ENCODE data around the gene SLC24A4.
"Not testable (repeated sequence)": the region's sequence is repeated elsewhere in the genome, so short reads cannot be mapped to it uniquely, and the experiment has no call there.

SLC24A4 gene

DNA sequence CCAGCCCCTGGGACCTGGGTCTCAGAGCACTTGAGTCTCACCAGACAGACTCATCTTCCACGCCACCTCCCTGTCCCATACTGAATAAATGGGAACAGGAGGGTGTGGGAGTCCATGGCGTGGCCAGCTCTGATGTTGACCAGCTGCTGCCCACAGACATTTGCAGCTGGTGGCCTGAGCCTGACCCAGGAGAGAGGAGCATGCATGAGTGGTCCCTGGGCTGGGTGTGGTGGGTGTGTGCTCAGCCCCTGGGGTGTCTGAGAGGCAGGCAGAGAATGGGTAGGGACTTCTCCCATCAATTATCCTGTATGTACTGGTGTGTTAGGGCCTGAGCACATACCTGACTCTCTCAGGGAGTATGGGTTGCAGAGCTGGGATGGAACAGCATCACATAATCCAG is 49.3 kb downstream of the SLC24A4 start:
- DNase-seq = no peak

- no peak for DNase-seq
These were observed 50.4 kb downstream of the SLC24A4 start for GRCh38 chr14:92373336-92373735.

DNA sequence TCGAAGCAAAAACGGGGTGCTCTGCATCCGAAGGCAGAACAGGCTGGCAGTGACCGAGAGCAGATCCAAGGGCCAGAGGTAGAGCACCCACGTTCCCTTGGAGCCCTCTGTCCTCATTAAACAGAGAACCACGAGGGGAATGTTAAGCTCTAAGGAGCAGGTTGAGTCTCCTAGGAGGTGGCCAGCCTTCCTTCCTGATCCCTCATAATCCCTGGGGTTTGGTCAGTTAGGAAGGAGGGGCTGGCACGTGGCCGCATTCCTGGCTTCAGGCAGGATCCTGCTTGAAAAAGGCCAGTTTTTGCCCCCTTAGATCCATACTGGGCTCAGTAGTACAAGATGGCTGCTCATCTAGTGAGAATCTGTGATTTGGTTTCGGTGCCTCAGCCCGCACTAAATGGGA is 57.2 kb downstream of the SLC24A4 start:
- no peak for DNase-seq

- DNase-seq = no peak
These were observed 57.6 kb downstream of the SLC24A4 start for GRCh38 chr14:92380582-92380981.

DNA sequence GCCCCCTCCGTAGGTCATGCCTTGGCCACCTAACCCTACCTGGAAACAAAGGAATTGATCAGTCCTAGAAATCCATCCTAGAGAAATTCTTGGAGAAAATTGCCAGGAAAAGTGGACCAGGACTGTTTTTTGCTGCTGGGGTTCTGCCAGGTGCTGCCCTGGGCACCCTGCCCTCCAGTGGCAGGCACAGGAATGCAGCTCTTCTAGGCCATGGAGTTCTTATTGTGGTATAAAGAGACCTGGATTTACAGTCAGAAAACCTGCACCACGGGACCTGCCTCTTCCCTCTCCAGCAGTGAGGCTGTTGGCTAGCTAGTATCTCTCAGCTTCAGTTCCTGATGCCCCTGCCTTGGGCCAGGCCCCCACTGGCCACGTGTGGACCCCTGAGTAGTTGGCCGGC is 59.7 kb downstream of the SLC24A4 start:
- DNase-seq = no peak

GRCh38 chr14:92383805-92384204 is 60.8 kb downstream of the SLC24A4 start:
- DNase-seq = no peak

DNA sequence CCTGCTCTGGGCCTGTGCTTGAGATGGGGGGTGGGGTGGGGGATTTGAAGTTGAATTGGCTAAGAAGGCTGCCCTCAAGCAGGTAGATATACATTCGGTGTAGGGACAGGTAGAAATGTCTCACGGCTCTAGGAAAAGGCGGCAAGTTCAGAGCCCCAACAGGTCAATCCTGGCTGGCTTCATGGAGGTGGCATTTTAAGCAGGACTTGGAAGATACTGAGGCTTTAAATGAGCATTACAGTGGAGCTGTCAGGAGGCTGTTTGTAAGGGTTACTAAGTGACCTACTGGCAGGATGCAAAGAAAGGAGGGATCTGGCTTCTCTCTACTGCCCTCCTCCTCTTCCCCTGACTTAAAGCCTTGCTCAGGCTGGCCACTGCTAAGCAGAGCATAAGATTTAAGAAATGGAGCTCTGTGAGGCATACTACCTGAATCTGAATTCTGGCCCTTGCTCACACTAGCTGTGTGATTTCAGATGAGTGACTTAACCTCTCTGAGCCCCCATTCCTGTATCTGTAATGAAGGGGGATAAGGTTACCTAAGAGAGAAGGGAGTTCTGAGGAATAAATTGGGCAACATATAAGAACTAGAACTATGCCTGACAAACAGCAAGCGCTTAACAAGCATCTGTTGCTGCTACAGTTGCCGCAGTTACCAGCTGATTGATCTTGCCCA is 61.6 kb downstream of the SLC24A4 start:
- DNase-seq = no peak

- no peak for DNase-seq
These were observed 62.6 kb downstream of the SLC24A4 start for GRCh38 chr14:92385561-92385960.

DNA sequence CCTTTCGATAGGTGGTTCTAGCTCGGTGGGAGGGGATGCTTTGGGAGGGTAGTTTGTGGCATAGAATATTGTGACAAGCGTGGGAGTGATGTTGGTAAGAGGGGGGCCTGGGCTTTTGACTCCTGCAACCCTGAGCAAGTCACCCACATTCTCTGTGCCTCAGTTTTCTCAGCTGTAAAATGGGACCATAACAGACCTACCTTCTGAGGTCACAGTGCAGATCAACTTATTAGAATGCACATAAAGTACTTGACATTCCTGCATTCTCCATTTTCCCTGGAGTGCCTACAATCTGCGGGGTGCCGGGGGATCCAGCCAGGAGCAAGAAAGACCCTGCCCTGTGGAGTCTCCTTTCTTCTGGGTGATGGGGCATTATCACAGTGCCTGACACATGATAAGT is 63.2 kb downstream of the SLC24A4 start:
- DNase-seq = no peak

- no peak for DNase-seq
These were observed 63.7 kb downstream of the SLC24A4 start for GRCh38 chr14:92386637-92387036.

DNA sequence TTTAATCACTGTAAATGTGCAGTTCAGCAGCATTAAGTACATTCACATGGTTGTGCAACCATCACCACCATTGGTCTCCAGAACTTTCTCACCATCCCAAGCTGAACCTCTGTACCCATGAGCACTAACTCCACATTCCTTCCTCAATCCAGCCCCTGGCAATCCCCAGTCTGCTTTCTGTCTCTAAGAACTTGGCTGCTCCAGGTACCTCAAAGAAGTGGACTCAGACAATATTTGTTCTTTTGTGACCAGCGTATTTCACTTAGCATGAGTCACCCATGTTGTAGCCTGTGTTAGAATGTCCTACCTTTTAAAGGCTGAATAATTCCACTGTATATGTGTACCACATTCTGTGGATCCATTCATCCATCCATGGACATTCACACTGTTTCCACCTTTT is 64.6 kb downstream of the SLC24A4 start:
- no peak for DNase-seq

GRCh38 chr14:92389598-92390158 is 66.7 kb downstream of the SLC24A4 start:
- DNase-seq = no peak

- no peak for DNase-seq
These were observed 68.8 kb downstream of the SLC24A4 start for GRCh38 chr14:92391726-92392125.

- no peak for DNase-seq
These were observed 69.7 kb downstream of the SLC24A4 start for GRCh38 chr14:92392711-92393110.

GRCh38 chr14:92397150-92397952 is 74.4 kb downstream of the SLC24A4 start:
- no peak for DNase-seq

GRCh38 chr14:92397953-92398564 is 75.1 kb downstream of the SLC24A4 start:
- no peak for DNase-seq

DNA sequence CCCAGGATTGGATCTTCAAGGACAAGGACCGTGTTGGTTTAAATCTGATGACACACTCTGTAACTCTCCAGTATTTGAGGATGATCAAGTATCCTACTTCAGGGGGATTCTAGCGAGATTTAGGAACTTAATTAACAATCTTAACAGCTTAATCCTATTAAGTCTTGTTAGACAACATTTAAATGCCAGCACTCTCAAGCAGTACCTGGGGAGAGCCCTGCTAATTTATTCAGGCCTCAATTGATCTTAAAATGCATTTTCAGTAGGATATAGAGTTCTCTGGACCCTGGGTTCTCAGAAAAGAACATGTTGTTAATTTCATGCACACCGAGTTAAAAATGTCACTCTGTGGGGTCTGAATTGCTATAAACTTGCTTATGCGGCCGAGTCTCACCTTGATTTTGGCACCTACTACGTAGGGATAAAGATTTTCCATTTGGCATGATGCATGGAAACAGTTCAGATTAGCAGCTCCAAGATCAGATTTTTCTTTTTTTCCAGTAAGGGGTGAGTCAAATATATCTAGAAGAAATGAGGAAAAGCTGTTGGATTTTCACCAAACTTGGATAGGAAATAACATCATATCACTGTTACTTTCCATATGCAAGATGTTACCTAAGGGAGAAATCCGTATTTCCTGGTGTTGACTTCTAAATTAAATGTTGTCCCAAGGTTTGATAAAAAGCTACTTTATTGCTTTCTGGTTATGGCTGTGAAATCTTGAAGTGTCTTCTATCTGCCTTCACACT is 76.1 kb downstream of the SLC24A4 start:
- DNase-seq = no peak

DNA sequence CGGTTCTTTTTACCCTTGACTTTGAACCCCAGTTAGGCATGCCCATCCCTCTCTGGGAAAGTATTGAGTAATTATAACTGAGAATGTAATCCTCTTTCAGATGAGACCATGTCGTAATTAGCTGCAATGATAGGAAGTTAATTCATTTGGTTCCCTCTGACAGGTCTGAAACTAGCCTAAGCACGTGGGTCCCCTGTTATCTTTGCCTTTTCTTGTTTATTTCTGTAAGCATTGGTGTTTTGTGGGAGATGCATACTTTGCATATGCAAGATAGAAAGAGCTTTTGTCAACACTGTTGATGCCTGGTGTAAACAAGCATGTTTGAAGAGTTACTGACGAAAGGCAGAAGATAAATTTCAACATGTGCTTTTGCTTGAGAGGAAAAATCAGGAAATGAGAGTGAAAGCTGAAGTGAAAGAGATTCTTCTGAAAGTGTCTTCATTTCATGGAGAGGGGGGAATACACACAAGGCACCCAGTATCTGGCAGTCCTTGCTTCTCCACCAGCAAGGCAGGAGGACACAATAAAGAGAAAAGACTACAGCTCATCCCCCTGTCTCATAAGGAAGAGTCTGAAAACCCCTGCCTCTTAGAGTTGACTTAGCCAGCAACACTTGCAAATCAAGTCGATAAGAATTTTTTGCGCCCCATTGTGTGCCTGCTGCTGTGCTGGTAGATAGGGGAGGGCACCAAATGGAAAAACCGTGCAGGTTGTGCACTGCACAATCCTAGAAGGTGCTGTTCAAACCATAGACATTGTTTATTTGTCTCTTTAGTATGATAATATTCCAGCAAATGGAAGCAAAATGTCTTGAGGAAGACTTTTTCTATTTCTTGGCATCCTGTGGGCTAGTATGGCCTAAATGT is 77.8 kb downstream of the SLC24A4 start:
- DNase-seq = no peak

- no peak for DNase-seq
These were observed 78.6 kb downstream of the SLC24A4 start for GRCh38 chr14:92401561-92401960.

DNA sequence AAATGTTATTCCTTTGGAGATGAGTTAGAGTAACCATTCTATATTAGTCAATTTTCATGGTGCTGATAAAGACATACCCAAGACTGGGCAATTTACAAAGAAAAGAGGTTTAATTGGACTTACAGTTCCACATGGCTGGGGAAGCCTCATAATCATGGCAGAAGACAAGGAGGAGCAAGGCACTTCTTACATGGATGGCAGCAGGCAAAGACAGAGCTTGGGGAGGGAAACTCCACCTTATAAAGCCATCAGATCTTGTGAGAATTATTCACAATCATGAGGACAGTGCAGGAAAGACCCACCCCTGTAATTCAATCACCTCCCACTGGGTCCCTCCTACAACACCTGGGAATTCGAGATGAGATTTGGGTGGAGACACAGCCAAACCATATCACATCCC is 79.5 kb downstream of the SLC24A4 start:
- DNase-seq = not testable (repeated sequence)

DNA sequence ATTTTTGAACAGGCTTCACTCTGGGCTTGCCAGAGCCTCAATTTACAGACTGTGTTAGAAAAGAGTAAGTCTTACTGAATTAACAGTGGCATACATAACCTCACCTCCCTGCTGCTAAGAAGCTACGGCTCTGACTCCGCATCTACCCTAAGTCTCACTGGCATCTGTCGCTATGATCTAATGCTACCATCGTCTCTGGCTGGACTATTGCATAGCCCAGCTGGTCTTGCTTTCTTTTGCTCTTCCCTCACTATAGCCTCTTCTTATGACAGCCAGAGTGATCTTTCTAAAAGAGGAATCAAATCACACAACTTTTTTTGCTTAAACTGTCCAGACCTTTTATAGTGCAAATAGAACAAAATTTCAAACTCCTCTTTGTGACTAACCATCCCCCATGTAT is 81.1 kb downstream of the SLC24A4 start:
- no peak for DNase-seq

DNA sequence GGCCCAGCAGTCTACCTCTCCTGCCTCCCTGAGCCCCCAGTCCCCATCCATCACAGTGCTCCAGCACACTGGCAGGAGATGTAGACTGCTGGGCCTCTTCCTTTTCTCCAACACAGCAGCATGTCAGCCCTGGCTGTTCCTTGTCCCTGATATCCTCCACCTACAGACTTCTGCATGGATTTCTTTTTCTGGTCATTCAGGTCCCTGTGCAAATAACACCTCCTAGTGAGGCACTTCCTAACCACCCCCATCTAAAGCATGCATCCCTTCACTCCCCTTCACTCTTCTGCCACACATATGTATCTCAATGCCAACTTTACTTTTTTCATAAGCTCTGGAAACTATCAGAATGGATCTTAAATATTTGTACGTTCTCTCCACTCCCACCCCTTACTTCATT is 81.5 kb downstream of the SLC24A4 start:
- DNase-seq = no peak

All from DMS153 (cell line).